NB4 (cell line): ENCODE measurements around the gene SPATA31D3.
"Not testable (repeated sequence)": the region's sequence is repeated elsewhere in the genome, so short reads cannot be mapped to it uniquely, and the experiment has no call there.

Experiments used
- DNase-seq: peaks from one replicate; pipeline ENCODE4 v3.0.0; 2010; ENCODE audit warnings: low read depth
- H3K4me3 ChIP-seq: one replicate; pipeline ENCODE4 v1.5.1; 2011; ENCODE audit warnings: mild to moderate bottlenecking, low read depth, low read length, moderate library complexity
- CTCF ChIP-seq: IDR thresholded peaks from one replicate; pipeline ENCODE4 v1.5.1; 2012; ENCODE audit warnings: low read depth, low read length
- MAX ChIP-seq: IDR thresholded peaks from 2 replicates; pipeline ENCODE4 v1.6.1; 2011; ENCODE audit warnings: low read depth, low read length
- MYC ChIP-seq: IDR thresholded peaks from 2 replicates; pipeline ENCODE4 v1.6.1; 2011; ENCODE audit warnings: low read depth, low read length
- POLR2A ChIP-seq: IDR thresholded peaks from 2 replicates; pipeline ENCODE4 v1.6.1; 2011; ENCODE audit warnings: mild to moderate bottlenecking; ENCODE audit not compliant: insufficient read length; ENCODE audit errors: extremely low read depth

Gene SPATA31D3

GRCh38 chr9:81943393-81943792, at the start of gene SPATA31D3:
TSS of gene SPATA31D3 (plus strand) at chr9:81943500. CDS start at chr9:81943586, 86 bp downstream.
- H3K4me3 ChIP-seq, DNase-seq: not testable (repeated sequence)

- no peak for DNase-seq
- TF ChIP-seq POLR2A: no peak
- no peak for TF ChIP-seq MYC
- no peak for TF ChIP-seq CTCF
- no peak for TF ChIP-seq MAX
Observed at GRCh38 chr9:81893929-81894328, 49.4 kb upstream of the SPATA31D3 start.

GRCh38 chr9:81894891-81895290, 48.4 kb upstream of the SPATA31D3 start:
- no peak for TF ChIP-seq MAX
- no peak for TF ChIP-seq POLR2A
- no peak for TF ChIP-seq MYC
- no peak for TF ChIP-seq CTCF
- H3K4me3 ChIP-seq: no peak overlapping the region
- DNase-seq: no peak

More at GRCh38 chr9:81893929-81894328, 49.4 kb upstream of the SPATA31D3 start:
- H3K4me3 ChIP-seq: no peak overlapping the region

GRCh38 chr9:81896070-81896469, 47.2 kb upstream of the SPATA31D3 start:
- H3K4me3 ChIP-seq: no peak overlapping the region
- no peak for DNase-seq
- TF ChIP-seq POLR2A (no peak), MYC (no peak), CTCF (no peak), MAX (no peak)

- TF ChIP-seq MYC: no peak
- no peak for TF ChIP-seq POLR2A
- no peak for TF ChIP-seq CTCF
- TF ChIP-seq MAX: no peak
Observed at GRCh38 chr9:81898851-81899250, 44.4 kb upstream of the SPATA31D3 start.

GRCh38 chr9:81902196-81902595, 41.1 kb upstream of the SPATA31D3 start:
- no peak overlapping the region for H3K4me3 ChIP-seq
- no peak for DNase-seq
- TF ChIP-seq MYC (no peak), CTCF (no peak), MAX (no peak), POLR2A (no peak)

More at GRCh38 chr9:81898851-81899250, 44.4 kb upstream of the SPATA31D3 start:
- no peak overlapping the region for H3K4me3 ChIP-seq
- DNase-seq: no peak
